HepG2 (cell line): ENCODE measurements around the gene HRC. TPM values are rescaled to one million over a fixed set of nuclear protein-coding genes. Genes with fewer than 3 reads are reported as not detected.

Source experiments
- ARNT2 ChIP-seq: sonication (generic); formaldehyde crosslinking; IDR thresholded peaks from 2 replicates; pipeline ENCODE4 v1.8.0; 2022; ENCODE audit warnings: mild to moderate bottlenecking, low read depth, missing genetic modification reagents, moderate library complexity
- CREB3 ChIP-seq: sonication (generic); formaldehyde crosslinking; IDR thresholded peaks from 2 replicates; pipeline ENCODE4 v1.5.0; 2020; ENCODE audit warnings: missing genetic modification reagents
- GATAD2A ChIP-seq: IDR thresholded peaks from 2 replicates; pipeline ENCODE4 v1.6.1; 2016
- IRF9 ChIP-seq: sonication (generic); formaldehyde crosslinking; IDR thresholded peaks from 2 replicates; pipeline ENCODE4 v1.8.0; 2022; ENCODE audit warnings: missing genetic modification reagents, mild to moderate bottlenecking, borderline replicate concordance
- KDM1A ChIP-seq: IDR thresholded peaks from 2 replicates; pipeline ENCODE4 v1.6.1; 2016; ENCODE audit warnings: missing compliant biosample characterization
- MAFG ChIP-seq: sonication (generic); formaldehyde crosslinking; IDR thresholded peaks from 2 replicates; pipeline ENCODE4 v1.5.1; 2020; ENCODE audit warnings: mild to moderate bottlenecking, missing genetic modification reagents
- MLXIP ChIP-seq: sonication (generic); formaldehyde crosslinking; IDR thresholded peaks from 2 replicates; pipeline ENCODE4 v1.9.0; 2021; ENCODE audit warnings: missing genetic modification reagents, borderline replicate concordance
- PBX2 ChIP-seq: IDR thresholded peaks from 2 replicates; pipeline ENCODE4 v1.6.1; 2016; ENCODE audit warnings: control low read depth
- PHF20 ChIP-seq: sonication (generic); formaldehyde crosslinking; IDR thresholded peaks from 2 replicates; pipeline ENCODE4 v1.5.0; 2020; ENCODE audit warnings: mild to moderate bottlenecking, missing genetic modification reagents
- PHF8 ChIP-seq: sonication (generic); formaldehyde crosslinking; IDR thresholded peaks from 2 replicates; pipeline ENCODE4 v1.5.0; 2020; ENCODE audit warnings: missing genetic modification reagents
- RBAK ChIP-seq: sonication (generic); formaldehyde crosslinking; IDR thresholded peaks from 2 replicates; pipeline ENCODE4 v1.5.1; 2020; ENCODE audit warnings: mild to moderate bottlenecking, missing genetic modification reagents
- RBM22 ChIP-seq: fragments of 200-400 bp; formaldehyde crosslinking; optimal IDR thresholded peaks from 2 replicates; pipeline ENCODE3; 2017; ENCODE audit warnings: mild to moderate bottlenecking, low read length, moderate library complexity
- RNF2 ChIP-seq: fragments of 450-650 bp; conservative IDR thresholded peaks from 2 replicates; pipeline ENCODE4 v1.6.1; 2016; ENCODE audit warnings: low read depth
- SNAPC2 ChIP-seq: sonication (generic); formaldehyde crosslinking; IDR thresholded peaks from 2 replicates; pipeline ENCODE4 v1.8.1; 2022; ENCODE audit warnings: mild to moderate bottlenecking, missing genetic modification reagents
- ZNF430 ChIP-seq: sonication (generic); formaldehyde crosslinking; IDR thresholded peaks from 2 replicates; pipeline ENCODE4 v1.9.0; 2021; ENCODE audit warnings: mild to moderate bottlenecking, missing genetic modification reagents
- ZNF670 ChIP-seq: sonication (generic); formaldehyde crosslinking; IDR thresholded peaks from 2 replicates; pipeline ENCODE4 v1.8.0; 2022; ENCODE audit warnings: mild to moderate bottlenecking, missing genetic modification reagents, borderline replicate concordance
- ZNF784 ChIP-seq: sonication (generic); formaldehyde crosslinking; IDR thresholded peaks from 2 replicates; pipeline ENCODE4 v1.5.1; 2020; ENCODE audit warnings: missing genetic modification reagents, mild to moderate bottlenecking, borderline replicate concordance
- ZNF800 ChIP-seq: sonication (generic); formaldehyde crosslinking; IDR thresholded peaks from 2 replicates; pipeline ENCODE4 v1.4.0; 2020; ENCODE audit warnings: missing genetic modification reagents
- ZNF83 ChIP-seq: sonication (generic); formaldehyde crosslinking; IDR thresholded peaks from 2 replicates; pipeline ENCODE4 v1.4.0; 2020; ENCODE audit warnings: missing genetic modification reagents, mild to moderate bottlenecking, borderline replicate concordance
- polyA plus RNA-seq, 8 experiments: library from polyadenylated mRNA; depleted of rRNA in 3 of 8; stranded (reverse) in 7 of 8; unstranded in 1 of 8; fragments of >200 nt; fragmentation: Illumina TruSeq in 4 of 8; extraction: Trizol in 4 of 8; gene quantifications; 2 replicates each; pipeline versions ENCODE4 v1.2.1 to v1.2.3, GENCODE V29; 2011 to 2016; ENCODE audit warnings: low read depth in 4 of 8, missing spikeins in 1 of 8, mixed read lengths in 1 of 8; ENCODE audit not compliant: insufficient read depth in 1 of 8
- total RNA-seq, 5 experiments: library from RNA; depleted of rRNA; stranded (reverse); fragments of >200 nt; fragmentation: Illumina TruSeq; extraction: Trizol; gene quantifications; 2 replicates each; pipeline ENCODE4 v1.2.3, GENCODE V29; 2016; ENCODE audit warnings: low read depth in 1 of 5

The HRC gene
- total and polyA plus RNA-seq, 2 of the 13 experiments (the other 11 are each of a cell fraction or from before 2014, with no cell fraction given) = 3.6 to 15.4 TPM

- TF ChIP-seq MLXIP (no peak), SNAPC2 (no peak), KDM1A (CRISPR knock-in tag) (no peak), RBAK (CRISPR knock-in tag) (no peak), RBM22 (no peak), MAFG (no peak), GATAD2A (CRISPR knock-in tag) (0 out of 2 replicates have a peak, but pooled peaks have one; percentile 10), ZNF784 (CRISPR knock-in tag) (peak; percentile 78; the same call in 1 of the 2 replicates), ZNF83 (no peak), ZNF670 (CRISPR knock-in tag) (peak; percentile 70; the same call in 1 of the 2 replicates), PHF8 (CRISPR knock-in tag) (peak; percentile 78), ZNF800 (no peak; the same call in 1 of the 2 replicates), PHF20 (CRISPR knock-in tag) (peak; percentile 67; the same call in 1 of the 2 replicates), PBX2 (no peak), CREB3 (0 out of 2 replicates have a peak, but pooled peaks have one; percentile 37), ZNF430 (CRISPR knock-in tag) (peak; percentile 58; the same call in 1 of the 2 replicates), RNF2 (no peak), ARNT2 (peak; percentile 54; the same call in 1 of the 2 replicates), IRF9 (CRISPR knock-in tag) (no peak; the same call in 1 of the 2 replicates)
Observed at GRCh38 chr19:49157445-49158224, 2.4 kb upstream of the HRC start, which contains the start of gene TRPM4 (continued).
